Activated effector memory CD4-positive, alpha-beta T cell treated with anti-CD3 and anti-CD28 coated beads, Interleukin-2, amount 50 U/mL, for 16 hours (primary cell): ENCODE results near the gene TLE1.
"Not testable (repeated sequence)": the region's sequence is repeated elsewhere in the genome, so short reads cannot be mapped to it uniquely, and the experiment has no call there.

ENCODE experiments used
- DNase-seq: peaks from one replicate; pipeline ENCODE4 v3.0.0-alpha.2; 2020

TLE1 gene

DNA sequence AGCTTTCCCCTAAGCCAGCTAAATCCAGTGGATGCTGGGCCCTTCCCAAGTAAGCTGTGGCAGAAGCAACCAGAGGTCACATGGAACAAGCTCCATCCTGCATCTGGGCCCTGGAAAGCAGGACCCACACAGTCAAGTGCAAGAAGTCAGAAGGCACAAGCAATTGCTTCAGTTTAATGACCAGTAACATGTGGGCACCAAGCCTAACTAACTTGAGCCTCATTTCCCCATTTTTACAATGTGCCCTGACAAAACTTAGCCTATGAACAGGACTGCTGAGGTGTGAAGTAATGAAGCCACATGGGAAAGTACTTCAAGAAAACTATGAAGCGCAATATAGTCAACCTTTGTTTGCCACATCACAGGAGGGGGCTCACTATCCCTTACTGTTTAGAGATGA lies 90.5 kb downstream of the TLE1 start:
- DNase-seq = no peak

DNA sequence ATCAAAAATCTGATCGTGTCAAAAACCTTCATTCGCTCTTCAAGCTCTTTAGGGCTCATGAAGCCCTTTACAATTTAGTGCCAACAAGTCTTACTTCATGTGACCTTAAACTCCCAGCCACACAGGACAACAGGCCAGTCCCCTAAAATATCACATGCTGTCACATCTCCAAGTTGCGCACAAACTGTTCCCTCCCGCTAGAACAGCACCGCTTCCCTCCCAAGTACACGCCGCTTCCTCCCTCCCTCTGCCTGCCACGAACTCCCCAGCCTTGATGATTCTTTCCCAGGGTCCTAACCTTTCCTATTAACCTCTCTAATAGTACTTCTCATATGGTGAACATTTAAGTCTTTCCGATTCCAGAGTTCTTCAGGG lies 91.2 kb downstream of the TLE1 start:
- DNase-seq = no peak

- no peak for DNase-seq
Measured at GRCh38 chr9:81597419-81598122, 91.8 kb downstream of the TLE1 start.

DNA sequence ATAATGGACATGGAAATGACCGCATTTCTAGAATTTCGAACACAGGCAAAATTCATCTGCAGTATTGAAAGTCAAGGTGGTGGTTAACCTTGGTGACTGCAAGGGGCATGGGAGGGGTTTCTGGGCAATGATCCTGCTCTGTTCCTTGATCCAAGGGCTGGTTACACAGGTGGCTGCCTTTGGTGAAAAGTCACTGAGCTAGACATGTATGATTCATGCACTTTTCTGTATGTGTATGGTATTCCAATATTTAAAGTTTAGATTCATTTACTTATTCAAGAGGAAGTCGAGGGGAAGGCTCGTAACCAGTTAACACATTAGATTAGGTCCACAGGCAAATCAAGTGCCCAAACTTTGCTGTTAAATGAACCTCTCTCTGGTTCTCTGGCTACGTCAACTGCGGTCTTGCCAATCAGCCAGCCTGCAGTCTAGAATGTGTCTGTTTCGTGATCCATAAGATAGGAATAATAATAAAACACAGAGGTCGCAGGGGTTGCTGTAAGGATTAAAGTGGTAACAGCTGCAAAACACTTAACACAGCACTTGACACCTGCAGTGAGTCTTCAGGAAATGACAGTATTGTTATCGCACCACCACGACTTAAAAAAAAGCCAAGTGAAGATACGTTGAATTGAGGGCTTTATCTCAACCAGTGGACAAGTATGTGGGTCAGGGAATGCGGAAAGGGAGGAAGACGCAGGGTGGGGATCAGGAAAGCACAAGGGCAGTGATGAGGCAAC lies 92.5 kb downstream of the TLE1 start:
- no peak for DNase-seq

GRCh38 chr9:81595887-81596543 lies 93.3 kb downstream of the TLE1 start:
- no peak for DNase-seq

- not testable (repeated sequence) for DNase-seq
Measured at GRCh38 chr9:81595293-81595692, 94.1 kb downstream of the TLE1 start.

DNA sequence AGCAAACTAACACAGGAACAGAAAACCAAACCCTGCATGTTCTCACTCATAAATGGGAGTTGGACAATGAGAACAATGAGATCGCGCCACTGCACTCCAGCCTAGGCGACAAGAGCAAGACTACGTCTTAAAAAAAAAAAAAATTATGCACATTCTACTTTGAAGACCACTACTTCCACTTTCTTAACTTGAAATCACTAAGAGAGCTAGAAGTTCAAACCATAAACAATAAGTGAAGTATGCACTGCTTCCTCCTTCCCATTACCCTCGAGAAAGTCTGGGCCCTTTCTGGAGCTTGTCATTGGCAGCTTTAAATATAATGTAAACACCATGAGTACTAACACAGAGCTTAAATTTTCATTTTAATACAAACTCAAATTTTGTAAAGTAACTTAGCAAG lies 94.9 kb downstream of the TLE1 start:
- DNase-seq = no peak

GRCh38 chr9:81592887-81593266 lies 96.5 kb downstream of the TLE1 start:
- DNase-seq = no peak

- no peak for DNase-seq
Measured at GRCh38 chr9:81591791-81592190, 97.6 kb downstream of the TLE1 start.

- DNase-seq = no peak
Measured at GRCh38 chr9:81590688-81591087, 98.7 kb downstream of the TLE1 start.

DNA sequence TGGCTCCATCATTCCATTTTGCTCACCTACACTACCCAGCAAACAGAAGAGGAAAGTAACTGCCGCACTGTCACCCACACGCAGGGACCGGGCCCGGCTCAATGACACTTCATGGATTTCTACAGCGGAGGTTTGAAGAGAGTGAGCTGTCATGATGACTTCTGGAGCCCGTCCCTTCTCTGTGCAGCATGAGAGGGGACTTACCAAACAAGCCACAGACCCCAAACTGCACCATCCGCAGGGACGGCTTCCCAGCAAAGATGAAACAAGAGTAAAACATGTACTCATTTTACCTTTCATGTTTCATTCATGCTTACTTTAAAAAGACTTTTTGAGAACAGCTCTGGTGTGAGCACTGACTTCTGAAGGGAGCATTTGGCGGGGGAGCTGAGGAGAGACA lies 99.5 kb downstream of the TLE1 start:
- DNase-seq = no peak

GRCh38 chr9:81589392-81589791 lies 100.0 kb downstream of the TLE1 start:
- DNase-seq = no peak

- no peak for DNase-seq
Measured at GRCh38 chr9:81588148-81588871, 101.0 kb downstream of the TLE1 start.

GRCh38 chr9:81586786-81587185 lies 102.6 kb downstream of the TLE1 start:
- DNase-seq = no peak

DNA sequence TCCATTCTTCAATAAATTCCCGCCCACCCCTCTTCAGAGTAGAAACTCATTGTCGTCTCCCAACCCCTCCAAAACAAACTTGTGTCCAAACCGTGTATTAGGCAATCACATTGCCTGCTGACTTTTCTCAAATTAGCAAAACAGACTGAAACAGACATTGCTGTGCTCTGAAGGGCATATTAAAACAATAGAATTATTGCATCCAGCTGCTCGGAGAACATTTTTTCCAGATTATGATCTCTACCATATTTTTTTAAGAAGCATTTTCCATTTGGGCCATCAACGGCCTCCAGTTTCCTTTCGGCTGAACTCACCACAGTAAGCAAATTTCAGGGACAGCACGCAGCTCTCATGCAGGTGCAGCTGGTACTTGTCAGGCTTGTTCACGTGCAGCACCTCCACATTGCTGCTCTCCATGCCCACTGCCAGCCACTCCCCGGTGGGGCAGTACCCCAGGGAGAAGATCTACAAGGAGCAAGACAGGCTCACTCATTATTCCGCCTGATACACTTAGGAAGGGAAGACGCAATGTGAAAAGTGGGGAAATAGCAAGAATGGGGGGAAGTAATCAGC lies 104.1 kb downstream of the TLE1 start:
- DNase-seq = no peak

GRCh38 chr9:81584099-81584498 lies 105.2 kb downstream of the TLE1 start:
- DNase-seq = no peak

- DNase-seq = no peak
Measured at GRCh38 chr9:81581986-81582385, 107.4 kb downstream of the TLE1 start.

- DNase-seq = no peak
Measured at GRCh38 chr9:81579381-81579780, 110.0 kb downstream of the TLE1 start.

GRCh38 chr9:81578606-81579005 lies 110.7 kb downstream of the TLE1 start:
- no peak for DNase-seq

DNA sequence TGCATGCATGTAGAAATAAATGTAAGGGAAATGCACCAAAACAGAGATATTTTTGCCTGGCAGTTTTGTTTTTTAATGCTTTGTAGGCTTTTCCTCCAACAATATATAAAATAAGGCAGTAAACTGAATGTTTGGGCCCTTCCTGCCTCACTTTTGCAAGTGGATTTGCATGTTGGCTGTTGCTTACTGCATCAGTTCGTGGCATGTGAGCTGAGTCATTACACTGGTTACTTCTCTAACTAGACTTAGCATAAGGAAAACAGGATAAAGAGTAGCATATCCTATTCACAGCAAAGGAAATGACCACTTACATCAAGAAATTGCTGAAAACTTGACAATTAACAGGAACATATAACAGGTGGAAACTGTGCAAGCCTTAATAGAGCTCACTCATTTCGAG lies 113.4 kb downstream of the TLE1 start:
- DNase-seq = no peak

- no peak for DNase-seq
Measured at GRCh38 chr9:81574405-81574804, 114.9 kb downstream of the TLE1 start.

DNA sequence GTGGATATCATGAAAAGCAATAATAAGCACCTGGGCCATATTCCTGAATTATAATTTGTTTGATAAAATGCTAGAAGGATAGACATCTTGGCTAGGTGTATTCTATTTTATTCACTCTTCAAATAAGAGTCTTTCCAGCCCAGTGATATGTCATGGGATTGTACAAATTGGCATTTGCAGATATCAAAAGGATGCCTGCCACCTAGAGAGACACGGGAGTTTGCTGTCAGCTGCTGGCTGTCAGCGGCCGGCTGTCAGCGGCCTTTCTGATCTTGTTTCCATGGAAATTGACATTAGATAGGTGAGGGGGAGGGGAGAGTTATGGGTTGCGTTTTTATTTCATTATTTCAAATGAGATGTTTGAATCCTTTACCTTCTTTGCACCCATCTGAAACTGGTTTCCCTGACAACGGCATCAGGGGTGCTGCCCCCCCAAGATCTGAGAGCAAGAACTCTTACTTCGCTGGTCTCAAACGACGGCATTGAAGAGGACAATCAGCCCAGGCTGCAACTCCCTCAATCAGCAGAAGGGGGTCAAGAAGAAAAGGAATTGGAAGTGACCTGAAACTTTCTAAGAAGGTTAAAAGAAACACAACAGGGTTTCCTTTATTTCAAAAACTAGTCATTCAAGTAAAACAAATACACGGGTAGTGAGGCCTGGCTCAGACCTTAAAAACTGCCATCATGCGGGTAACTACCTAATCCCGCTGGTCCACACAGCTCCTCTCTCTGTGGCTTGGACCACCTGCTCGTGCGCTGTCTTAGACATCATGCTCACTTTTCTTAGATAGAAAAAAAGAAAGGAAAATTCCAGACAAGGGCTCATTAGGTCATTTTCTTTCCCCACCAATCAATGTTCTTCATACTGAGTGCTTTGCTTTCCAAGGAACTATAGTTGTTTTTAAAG lies 115.7 kb downstream of the TLE1 start:
- DNase-seq = no peak
